Mucosa of descending colon (tissue), 3 donors: ENCODE data around the gene PPP6R2. TPM values are rescaled to one million over a fixed set of nuclear protein-coding genes. Genes with fewer than 3 reads are reported as not detected.
"Not testable (repeated sequence)": the region's sequence is repeated elsewhere in the genome, so short reads cannot be mapped to it uniquely, and the experiment has no call there.

Experiments used
- ATAC-seq: fragments of 200-7000 bp; cut with Tn5 transposase; one replicate; pipeline ENCODE4 v1.9.1; 2020; ENCODE audit warnings: mild to moderate bottlenecking, moderate library complexity
- DNase-seq, 3 donors: peaks; one replicate each; pipeline ENCODE4 v3.0.0-alpha.2; 2020
- H3K36me3 ChIP-seq: fragments of 200-600 bp; one replicate; pipeline ENCODE4 v1.8.0; 2021; ENCODE audit warnings: low read depth, mild to moderate bottlenecking
- H3K4me1 ChIP-seq: fragments of 200-600 bp; one replicate; pipeline ENCODE4 v1.8.0; 2021; ENCODE audit warnings: low read depth, mild to moderate bottlenecking
- H3K4me3 ChIP-seq: fragments of 200-600 bp; one replicate; pipeline ENCODE4 v1.8.0; 2021; ENCODE audit warnings: mild to moderate bottlenecking
- H3K9me3 ChIP-seq: fragments of 200-600 bp; one replicate; pipeline ENCODE4 v1.8.0; 2021; ENCODE audit warnings: mild to moderate bottlenecking
- intact Hi-C, 2 donors: fragments of 100-400 bp; cut with DNase I in 1 of 2; cut with micrococcal nuclease in 1 of 2; formaldehyde crosslinking; loops; one replicate each; pipeline versions ENCODE4 v1.11.0 to v1.11.1; 2022; cut with DNase I, micrococcal nuclease
- total RNA-seq, 3 donors: library from RNA; stranded (reverse); fragmentation: NEBNext Ultra II Directional in 2 of 3; extraction: Animal tissue kit (Norgen Biotek cat#: 25700) in 2 of 3; gene quantifications; one replicate each; pipeline versions ENCODE4 v1.2.1 to v1.2.4, GENCODE V29; 2021 to 2023
- TF ChIP-seq, protein P1 (sequence below): fragments of 200-600 bp; IDR thresholded peaks from one replicate; pipeline ENCODE4 v1.8.0; 2022; ENCODE audit warnings: antibody characterized with exemption, mild to moderate bottlenecking
- donor health status: DM: no; HTN: no; CAD: no; lungs with moderate emphysema.
- donor health status: DM: no; HTN: no; CAD: no.
- donor health status: DM: no; HTN: yes; CAD: no.

The PPP6R2 gene
- total RNA-seq, 3 donors from 2014 or later = 54.3 to 61.7 (median 58.8) TPM

DNA sequence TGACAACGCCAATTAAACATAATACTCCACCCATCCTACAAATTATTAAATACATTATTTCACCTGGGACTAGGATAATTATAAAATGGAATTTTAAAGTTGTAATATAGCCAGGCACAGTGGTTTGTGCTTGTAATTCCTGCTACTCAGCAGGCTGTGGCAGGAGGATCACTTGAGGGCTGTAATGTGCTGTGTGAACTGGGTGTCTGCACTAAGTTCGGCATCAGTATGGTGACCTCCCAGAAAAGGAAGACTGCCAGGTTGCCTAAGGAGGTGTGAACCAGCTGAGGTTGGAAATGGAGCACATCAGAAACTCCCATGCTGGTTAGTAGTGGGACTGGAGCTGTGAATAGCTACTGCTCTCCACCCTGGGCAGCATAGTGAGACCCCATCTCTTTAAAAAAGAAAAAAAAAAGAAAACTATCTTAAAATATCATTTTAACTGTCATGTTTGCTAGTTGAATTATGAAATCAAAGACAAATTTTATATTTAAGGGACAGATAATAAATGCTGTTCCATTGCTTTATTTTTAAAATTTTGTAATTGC, 28.0 kb downstream of the PPP6R2 start:
- H3K4me1 ChIP-seq = no peaks in the 10 kb centered on the region
- TF ChIP-seq, protein P1, sequence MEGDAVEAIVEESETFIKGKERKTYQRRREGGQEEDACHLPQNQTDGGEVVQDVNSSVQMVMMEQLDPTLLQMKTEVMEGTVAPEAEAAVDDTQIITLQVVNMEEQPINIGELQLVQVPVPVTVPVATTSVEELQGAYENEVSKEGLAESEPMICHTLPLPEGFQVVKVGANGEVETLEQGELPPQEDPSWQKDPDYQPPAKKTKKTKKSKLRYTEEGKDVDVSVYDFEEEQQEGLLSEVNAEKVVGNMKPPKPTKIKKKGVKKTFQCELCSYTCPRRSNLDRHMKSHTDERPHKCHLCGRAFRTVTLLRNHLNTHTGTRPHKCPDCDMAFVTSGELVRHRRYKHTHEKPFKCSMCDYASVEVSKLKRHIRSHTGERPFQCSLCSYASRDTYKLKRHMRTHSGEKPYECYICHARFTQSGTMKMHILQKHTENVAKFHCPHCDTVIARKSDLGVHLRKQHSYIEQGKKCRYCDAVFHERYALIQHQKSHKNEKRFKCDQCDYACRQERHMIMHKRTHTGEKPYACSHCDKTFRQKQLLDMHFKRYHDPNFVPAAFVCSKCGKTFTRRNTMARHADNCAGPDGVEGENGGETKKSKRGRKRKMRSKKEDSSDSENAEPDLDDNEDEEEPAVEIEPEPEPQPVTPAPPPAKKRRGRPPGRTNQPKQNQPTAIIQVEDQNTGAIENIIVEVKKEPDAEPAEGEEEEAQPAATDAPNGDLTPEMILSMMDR = no peak
- intact Hi-C loops = no loop called here
- DNase-seq (no peak), ATAC-seq (no peak)
- H3K36me3 ChIP-seq = no peaks in the 10 kb centered on the region
- no peak overlapping the region for H3K4me3 ChIP-seq
- no peaks in the 10 kb centered on the region for H3K9me3 ChIP-seq

DNA sequence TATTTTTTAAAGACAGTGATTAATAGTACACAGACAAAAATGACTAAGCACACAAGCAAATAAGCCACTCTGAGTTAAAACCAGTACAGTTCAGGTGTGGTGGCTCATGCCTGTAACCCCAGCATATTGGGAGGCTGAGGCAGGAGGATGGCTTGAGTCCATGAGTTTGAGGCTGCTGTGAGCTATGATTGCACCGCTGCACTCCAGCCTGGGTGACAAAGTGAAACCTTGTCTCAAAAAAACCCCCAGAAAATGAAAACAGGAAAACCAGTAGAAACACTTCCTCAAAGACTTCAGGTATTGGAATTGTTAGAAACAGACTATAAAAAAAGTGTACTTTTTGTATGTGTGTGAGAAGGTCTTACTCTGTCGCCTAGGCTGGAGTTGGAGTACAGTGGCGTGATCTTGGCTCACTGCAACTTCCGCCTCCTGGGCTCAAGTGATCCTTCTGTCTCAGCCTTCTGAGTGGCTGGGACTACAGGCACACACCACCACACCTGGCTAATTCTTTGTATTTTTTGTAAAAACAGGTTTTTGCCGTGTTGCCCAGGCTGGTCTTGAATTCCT, 33.0 kb downstream of the PPP6R2 start:
- H3K9me3 ChIP-seq = no peaks in the 10 kb centered on the region
- ATAC-seq (no peak), DNase-seq (no peak)
- TF ChIP-seq, protein P1 = no peak
- H3K4me3 ChIP-seq = no peak overlapping the region
- intact Hi-C loops = no loop called here
- H3K4me1 ChIP-seq = no peaks in the 10 kb centered on the region
- H3K36me3 ChIP-seq = no peaks in the 10 kb centered on the region

DNA sequence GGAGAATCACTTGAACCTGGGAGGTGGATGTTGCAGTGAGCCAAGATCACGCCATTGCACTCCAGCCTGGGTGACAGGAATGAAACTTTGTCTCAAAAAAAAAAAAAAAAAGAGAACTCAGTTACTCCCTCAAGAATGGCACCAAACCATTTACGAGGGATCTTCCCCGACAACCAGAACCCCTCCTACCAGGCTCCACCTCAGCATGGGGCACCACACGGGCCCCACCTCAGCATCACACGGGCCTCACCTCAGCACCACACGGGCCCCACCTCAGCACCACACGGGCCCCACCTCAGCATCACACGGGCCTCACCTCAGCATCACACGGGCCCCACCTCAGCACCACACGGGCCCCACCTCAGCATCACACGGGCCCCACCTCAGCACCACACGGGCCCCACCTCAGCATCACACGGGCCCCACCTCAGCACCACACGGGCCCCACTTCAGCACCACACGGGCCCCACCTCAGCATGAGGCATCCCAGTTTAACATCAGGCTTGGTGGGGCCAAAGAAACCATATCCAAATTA, 38.0 kb downstream of the PPP6R2 start:
- intact Hi-C loops, H3K36me3 ChIP-seq: not testable (repeated sequence)

DNA sequence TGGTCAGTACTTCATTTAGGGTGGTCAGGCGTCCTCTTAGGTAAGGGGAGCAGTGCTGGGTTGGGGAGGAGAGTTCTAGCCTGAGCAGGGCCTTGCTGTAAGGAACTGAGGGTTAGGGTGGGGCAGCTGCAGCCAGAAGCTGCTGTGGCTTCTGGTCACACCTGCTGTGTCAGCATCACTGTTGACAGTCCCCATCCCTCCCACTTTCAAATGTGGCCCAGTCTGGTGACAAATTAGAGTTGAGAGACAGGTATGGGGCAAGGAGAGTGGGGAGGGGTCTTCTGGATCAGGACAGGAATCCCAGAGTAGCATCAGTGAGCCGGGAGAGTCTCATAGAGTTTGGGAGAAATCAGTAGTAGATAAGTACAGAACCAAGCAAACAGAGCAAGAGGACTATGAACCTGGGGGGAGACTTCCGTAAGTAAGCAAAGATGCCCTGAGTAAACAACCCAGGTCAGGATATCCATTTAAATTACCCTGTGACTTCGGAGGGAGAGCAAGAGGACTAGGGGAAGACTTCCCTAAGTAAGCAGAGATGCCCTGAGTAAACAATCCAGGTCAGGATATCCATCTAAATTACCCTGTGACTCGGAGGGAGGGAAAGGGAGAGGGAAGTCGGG, 53.7 kb downstream of the PPP6R2 start:
- ATAC-seq = peak; percentile 81
- TF ChIP-seq, protein P1 = no peak
- no peak overlapping the region for H3K4me3 ChIP-seq
- peak in 1 of 3 donors; percentile 15 for DNase-seq
- no peaks in the 10 kb centered on the region for H3K9me3 ChIP-seq
- intact Hi-C loops = no loop called here
- peaks cover 17% of the 10 kb centered on the region for H3K4me1 ChIP-seq
- H3K36me3 ChIP-seq = no peaks in the 10 kb centered on the region

More for the DNA sequence above, 38.0 kb downstream of the PPP6R2 start:
- not testable (repeated sequence) for ATAC-seq, H3K4me1 ChIP-seq, H3K4me3 ChIP-seq, DNase-seq, H3K9me3 ChIP-seq

DNA sequence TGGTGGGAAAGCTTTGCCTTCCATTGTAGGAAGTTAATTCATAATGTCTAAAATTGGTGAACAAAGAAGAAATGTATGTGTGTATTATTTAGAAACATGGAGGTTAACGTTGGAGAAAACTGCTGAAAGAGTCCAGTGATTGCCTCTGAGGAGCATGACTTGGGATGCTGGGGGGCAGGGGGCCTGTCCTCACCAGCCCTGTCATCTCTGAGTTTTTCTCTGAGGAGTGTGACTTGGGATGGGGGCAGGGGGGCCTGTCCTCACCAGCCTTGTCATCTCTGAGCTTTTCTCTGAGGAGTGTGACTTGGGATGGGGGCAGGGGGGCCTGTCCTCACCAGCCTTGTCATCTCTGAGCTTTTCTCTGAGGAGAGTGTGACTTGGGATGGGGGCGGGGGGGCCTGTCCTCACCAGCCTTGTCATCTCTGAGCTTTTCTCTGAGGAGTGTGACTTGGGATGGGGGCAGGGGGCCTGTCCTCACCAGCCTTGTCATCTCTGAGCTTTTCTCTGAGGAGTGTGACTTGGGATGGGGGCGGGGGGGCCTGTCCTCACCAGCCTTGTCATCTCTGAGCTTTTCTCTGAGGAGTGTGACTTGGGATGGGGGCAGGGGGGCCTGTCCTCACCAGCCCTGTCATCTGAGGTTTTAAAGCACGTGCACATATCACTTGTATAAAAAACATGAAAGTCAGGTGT, 54.4 kb downstream of the PPP6R2 start:
- intact Hi-C loops, H3K9me3 ChIP-seq, H3K4me3 ChIP-seq, ATAC-seq, H3K36me3 ChIP-seq, DNase-seq: not testable (repeated sequence)
- peaks cover 17% of the 10 kb centered on the region for H3K4me1 ChIP-seq

DNA sequence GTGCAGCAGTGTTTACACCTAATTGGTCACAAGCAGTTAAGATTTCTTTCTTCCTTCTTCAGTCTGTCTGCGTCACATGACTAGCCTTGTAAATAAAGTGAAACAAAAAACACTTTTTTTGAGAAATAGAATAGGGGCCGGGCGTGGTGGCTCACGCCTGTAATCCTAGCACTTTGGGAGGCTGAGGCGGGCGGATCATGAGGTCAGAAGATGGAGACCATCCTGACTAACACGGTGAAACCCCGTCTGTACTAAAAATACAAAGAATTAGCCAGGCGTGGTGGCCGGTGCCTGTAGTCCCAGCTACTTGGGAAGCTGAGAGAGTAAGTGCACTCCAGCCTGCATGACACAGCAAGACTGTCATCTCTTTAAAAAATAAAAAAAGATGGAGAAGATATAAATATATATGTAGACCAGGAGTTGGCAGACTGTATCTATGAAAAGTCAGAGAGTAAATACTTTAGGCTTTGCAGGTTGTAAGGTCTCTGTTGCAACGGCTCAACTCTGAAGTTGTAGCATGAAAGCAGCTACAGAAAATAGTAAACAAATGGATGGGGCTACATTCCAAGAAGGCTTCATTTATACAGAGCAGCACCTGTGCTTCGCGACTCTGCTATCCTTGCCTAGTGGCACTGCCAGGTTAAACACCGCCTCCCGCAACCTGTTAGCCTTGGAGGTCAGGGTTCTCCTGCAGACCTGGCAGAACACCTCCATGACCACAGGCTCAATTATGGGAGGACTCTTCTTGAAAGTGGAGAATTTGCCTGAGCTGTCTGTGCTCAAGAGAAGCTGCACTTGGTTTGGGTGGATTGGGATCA, 55.9 kb downstream of the PPP6R2 start:
- Histone ChIP-seq H3K9me3 (no peaks in the 10 kb centered on the region), H3K36me3 (no peaks in the 10 kb centered on the region), H3K4me1 (peaks cover 17% of the 10 kb centered on the region), H3K4me3 (no peak overlapping the region)
- intact Hi-C loops = no loop called here
- TF ChIP-seq, protein P1 = no peak
- DNase-seq = peak in 1 of 3 donors; percentile 13
- no peak for ATAC-seq
